ENCODE data around the gene DEFB125.

DEFB125 gene

GRCh38 chr20:145877-146276, 58.4 kb downstream of the DEFB125 start:
- in situ Hi-C loops (cut with HindIII; ENCODE audit: low sequenced_read_pairs): no loop called here
